ENCODE measurements around the gene MOGAT3.

Gene MOGAT3

GRCh38 chr7:101172005-101172853 is 28.6 kb downstream of the MOGAT3 start:
- no peak for DNase-seq (ENCODE audit: low spot score)

- DNase-seq (ENCODE audit: low spot score) = no peak
Measured at GRCh38 chr7:101171442-101171837, 29.4 kb downstream of the MOGAT3 start.

GRCh38 chr7:101170617-101171441 is 30.0 kb downstream of the MOGAT3 start:
- no peak for DNase-seq (ENCODE audit: low spot score)

GRCh38 chr7:101169838-101170551 is 30.8 kb downstream of the MOGAT3 start:
- peak; percentile 64 for DNase-seq (ENCODE audit: low spot score)

GRCh38 chr7:101169110-101169837 is 31.6 kb downstream of the MOGAT3 start:
- no peak for DNase-seq (ENCODE audit: low spot score)

GRCh38 chr7:101168412-101169049 is 32.3 kb downstream of the MOGAT3 start:
- no peak for DNase-seq (ENCODE audit: low spot score)

- DNase-seq (ENCODE audit: low spot score) = no peak
Measured at GRCh38 chr7:101167645-101168411, 33.0 kb downstream of the MOGAT3 start.

- no peak for DNase-seq (ENCODE audit: low spot score)
Measured at GRCh38 chr7:101166909-101167644, 33.8 kb downstream of the MOGAT3 start.

- no peak for DNase-seq (ENCODE audit: low spot score)
Measured at GRCh38 chr7:101166648-101166908, 34.3 kb downstream of the MOGAT3 start.

GRCh38 chr7:101165958-101166647 is 34.7 kb downstream of the MOGAT3 start:
- DNase-seq (ENCODE audit: low spot score) = no peak

- DNase-seq (ENCODE audit: low spot score) = peak; percentile 92
Measured at GRCh38 chr7:101165075-101165957, 35.5 kb downstream of the MOGAT3 start, which contains the start of gene VGF. VGF (minus strand) TSS chr7:101165569; CDS start chr7:101164843, 726 bp downstream.

- no peak for DNase-seq (ENCODE audit: low spot score)
Measured at GRCh38 chr7:101164071-101164840, 36.6 kb downstream of the MOGAT3 start.

GRCh38 chr7:101163279-101164070 is 37.4 kb downstream of the MOGAT3 start:
- no peak for DNase-seq (ENCODE audit: low spot score)

- no peak for DNase-seq (ENCODE audit: low spot score)
Measured at GRCh38 chr7:101162551-101163278, 38.1 kb downstream of the MOGAT3 start.

GRCh38 chr7:101161692-101162471 is 39.0 kb downstream of the MOGAT3 start:
- no peak for DNase-seq (ENCODE audit: low spot score)
